Common myeloid progenitor, CD34-positive (primary cell): ENCODE data around the gene SRSF5.
A peak's percentile ranks its signal among the peaks of the same experiment; 100 is the strongest.

ENCODE experiments used
- CTCF ChIA-PET: fragments of 350-600 bp; sonication (Branson Sonifier 250); formaldehyde crosslinking; loops from one replicate; lab custom pipeline; 2021; ENCODE audit warnings: antibody characterized with exemption; lab: Charles Lee
- POLR2A ChIA-PET: fragments of 350-600 bp; sonication (Branson Sonifier 250); formaldehyde crosslinking; loops from one replicate; lab custom pipeline; 2021; ENCODE audit warnings: antibody characterized with exemption; lab: Charles Lee
- DNase-seq, 3 donors: peaks; one replicate each; pipeline versions ENCODE4 v3.0.0 to v3.0.0-alpha.2; 2013
- H3K27ac ChIP-seq, 2 experiments: 1 replicate in 1 of 2; 2 replicates in 1 of 2; pipeline ENCODE4 v1.7.0; 2013; ENCODE audit warnings: inconsistent platforms in 2 of 2, low read length in 2 of 2, mild to moderate bottlenecking in 2 of 2, low read depth in 1 of 2, moderate library complexity in 1 of 2; ENCODE audit not compliant: severe bottlenecking in 2 of 2, insufficient read depth in 1 of 2, poor library complexity in 1 of 2
- H3K27me3 ChIP-seq, 5 experiments: replicated peaks in 2 of 5; 1 replicate in 3 of 5; 2 replicates in 2 of 5; pipeline versions ENCODE4 v1.6.1 to v1.7.0; 2013; ENCODE audit warnings: low read length in 4 of 5, mild to moderate bottlenecking in 2 of 5, moderate library complexity in 2 of 5, inconsistent platforms in 1 of 5; ENCODE audit not compliant: insufficient read depth in 5 of 5, control insufficient read depth in 4 of 5
- H3K36me3 ChIP-seq, 4 experiments: 1 replicate in 2 of 4; 2 replicates in 2 of 4; pipeline versions ENCODE4 v1.6.1 to v1.7.0; 2013; ENCODE audit warnings: low read length in 3 of 4, control low read depth in 1 of 4, mild to moderate bottlenecking in 1 of 4; ENCODE audit not compliant: control insufficient read depth in 4 of 4, insufficient read depth in 4 of 4
- H3K4me1 ChIP-seq, 4 experiments: 1 replicate in 3 of 4; 2 replicates in 1 of 4; pipeline versions ENCODE4 v1.6.1 to v1.7.1; 2013; ENCODE audit warnings: low read length in 3 of 4, mild to moderate bottlenecking in 3 of 4, control low read depth in 1 of 4, inconsistent platforms in 1 of 4, moderate library complexity in 1 of 4; ENCODE audit not compliant: control insufficient read depth in 4 of 4, insufficient read depth in 4 of 4; ENCODE audit errors: control extremely low read depth in 1 of 4
- H3K4me3 ChIP-seq, 7 experiments: 1 replicate in 4 of 7; 2 replicates in 3 of 7; pipeline versions ENCODE4 v1.5.1 to v1.7.0; 2013; ENCODE audit warnings: mild to moderate bottlenecking in 7 of 7, low read length in 6 of 7, moderate library complexity in 6 of 7, inconsistent platforms in 2 of 7, low read depth in 2 of 7, control low read depth in 1 of 7; ENCODE audit not compliant: insufficient read depth in 4 of 7, control insufficient read depth in 1 of 7; ENCODE audit errors: extremely low read depth in 1 of 7
- H3K9me3 ChIP-seq, 5 experiments: 1 replicate in 4 of 5; 2 replicates in 1 of 5; pipeline versions ENCODE4 v1.6.1 to v1.7.1; 2013; ENCODE audit warnings: low read length in 4 of 5, mild to moderate bottlenecking in 2 of 5, inconsistent platforms in 1 of 5, low read depth in 1 of 5, moderate library complexity in 1 of 5; ENCODE audit not compliant: control insufficient read depth in 4 of 5, insufficient read depth in 2 of 5; ENCODE audit errors: control extremely low read depth in 1 of 5
- WGBS: methylation state at CpG from one replicate; pipeline ENCODE4 v1.1.5; 2013; ENCODE audit not compliant: insufficient coverage; 5-methylcytosine and 5-hydroxymethylcytosine counted together

SRSF5 gene

GRCh38 chr14:69818758-69819191 lies 51.8 kb downstream of the SRSF5 start:
- ChIA-PET CTCF (interaction anchor here (0.6 to 4.6 kb wide), 16 partner anchors 11 to 499 kb away, joined by 3 to 46 read pairs (median 4); no protein-coding TSS in a partner anchor), POLR2A (no interaction called here)
- peaks cover 0 to 2% (median 0%) of the 10 kb centered on the region in 4 experiments for H3K4me1 ChIP-seq
- H3K27me3 ChIP-seq = peaks cover 0 to 17% (median 2%) of the 10 kb centered on the region in 5 experiments
- H3K4me3 ChIP-seq = no peak overlapping the region
- 11% methylated on average over 11 of the region's 11 CpGs for WGBS
- peak; percentile 70 to 82 (median 75) for DNase-seq
- no peak overlapping the region for H3K27ac ChIP-seq
- no peaks in the 10 kb centered on the region for H3K9me3 ChIP-seq
- no peaks in the 10 kb centered on the region for H3K36me3 ChIP-seq

- Histone ChIP-seq H3K4me3 (no peak overlapping the region), H3K36me3 (no peaks in the 10 kb centered on the region), H3K9me3 (no peaks in the 10 kb centered on the region), H3K27ac (no peak overlapping the region), H3K27me3 (peaks cover 0 to 14% (median 0%) of the 10 kb centered on the region in 5 experiments), H3K4me1 (peaks cover 0 to 2% (median 0%) of the 10 kb centered on the region in 4 experiments)
- no peak for DNase-seq
- WGBS = 94% methylated on average over 3 of the region's 8 CpGs
- ChIA-PET POLR2A (no interaction called here), CTCF (interaction anchor here (1.5 to 4.6 kb wide), 4 partner anchors 198 to 225 kb away, joined by 4 to 46 read pairs (median 9); no protein-coding TSS in a partner anchor)
Observed at GRCh38 chr14:69819607-69820006, 52.7 kb downstream of the SRSF5 start.

- Histone ChIP-seq H3K4me1 (peaks cover 0 to 2% (median 0%) of the 10 kb centered on the region in 4 experiments), H3K9me3 (peaks cover 0 to 5% (median 0%) of the 10 kb centered on the region in 5 experiments), H3K27ac (no peak overlapping the region), H3K27me3 (peaks cover 0 to 9% (median 0%) of the 10 kb centered on the region in 5 experiments), H3K36me3 (no peaks in the 10 kb centered on the region), H3K4me3 (no peak overlapping the region)
- no CpG with 5 or more reads among the region's 2 CpGs for WGBS
- DNase-seq = no peak
- ChIA-PET POLR2A (no interaction called here), CTCF (interaction anchor here (0.7 to 2.7 kb wide), 3 partner anchors 192 to 254 kb away, joined by 4 to 13 read pairs (median 6); no protein-coding TSS in a partner anchor)
Observed at GRCh38 chr14:69820991-69821390, 54.0 kb downstream of the SRSF5 start.
